NCI-H1092 treated with DMSO at 0.1 percent for 48 hours (cell line): ENCODE measurements around the gene TPSAB1.
"Not testable (repeated sequence)": the region's sequence is repeated elsewhere in the genome, so short reads cannot be mapped to it uniquely, and the experiment has no call there.

Experiments
- DNase-seq: peaks from one replicate; lab custom pipeline; 2025; lab: John Stamatoyannopoulos, UW

The TPSAB1 gene

DNA sequence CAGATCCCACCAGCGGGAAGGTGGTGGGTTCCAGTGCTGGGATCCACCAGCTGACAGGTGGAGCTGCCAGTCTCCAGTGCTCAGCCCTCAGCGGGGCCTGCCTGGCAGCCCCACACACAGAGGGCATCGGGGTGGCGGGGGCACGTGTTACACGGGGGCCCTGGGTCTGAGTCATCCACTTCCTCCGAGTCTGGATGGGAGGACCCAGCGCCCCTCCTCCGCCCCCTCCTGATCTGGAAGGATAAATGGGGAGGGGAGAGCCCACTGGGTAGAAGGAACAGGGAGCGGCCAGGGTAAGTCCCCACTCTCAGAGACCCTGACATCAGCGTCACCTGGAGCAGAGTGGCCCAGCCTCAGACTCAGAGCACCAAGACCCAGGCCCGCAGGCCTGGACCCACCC, at the start of gene TPSAB1:
Gene TPSAB1 (plus strand): TSS at position 270 of the 400 bp plus-strand sequence. CDS start 234 bp downstream, outside the sequence.
- not testable (repeated sequence) for DNase-seq

GRCh38 chr16:1190789-1191188, 49.7 kb upstream of the TPSAB1 start:
- DNase-seq, result not testable (repeated sequence)

GRCh38 chr16:1192384-1193073, 48.0 kb upstream of the TPSAB1 start:
- DNase-seq, result no peak

DNA sequence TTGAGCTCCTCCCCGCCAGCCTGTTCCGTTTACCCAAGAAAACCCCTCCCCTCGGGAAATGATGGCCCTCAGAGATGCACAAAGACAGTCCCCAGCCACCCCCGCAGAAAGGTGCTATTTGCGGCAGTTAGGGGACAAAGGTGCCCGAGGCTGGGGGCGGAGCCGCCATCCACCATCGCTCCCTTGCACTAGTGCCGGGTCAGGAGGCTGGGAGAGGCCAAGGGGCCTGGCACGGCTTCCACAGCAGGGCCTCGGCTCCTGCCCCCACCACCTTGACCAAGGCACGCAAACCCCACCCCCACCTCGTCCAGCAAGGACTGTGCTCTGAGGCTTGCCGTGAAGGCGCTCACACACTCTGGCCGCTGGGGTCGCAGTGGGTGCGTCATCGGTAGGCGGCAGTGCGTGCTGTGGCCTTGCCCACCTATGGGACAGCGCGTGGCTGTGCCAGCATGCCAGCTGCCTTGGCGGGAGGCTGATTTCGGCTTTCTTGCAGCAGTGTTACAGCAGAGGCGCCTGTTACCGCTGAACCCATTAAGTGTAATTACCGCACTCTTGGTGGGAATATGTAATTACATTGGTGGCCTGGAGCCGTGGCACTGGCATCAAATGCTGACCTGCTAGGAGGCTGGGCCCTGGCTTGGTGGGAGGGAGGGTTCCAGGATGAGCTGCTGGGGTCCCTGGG, 47.2 kb upstream of the TPSAB1 start:
- DNase-seq, result peak; percentile 33

- DNase-seq, result no peak
Observed at GRCh38 chr16:1193825-1194581, 46.5 kb upstream of the TPSAB1 start.

DNA sequence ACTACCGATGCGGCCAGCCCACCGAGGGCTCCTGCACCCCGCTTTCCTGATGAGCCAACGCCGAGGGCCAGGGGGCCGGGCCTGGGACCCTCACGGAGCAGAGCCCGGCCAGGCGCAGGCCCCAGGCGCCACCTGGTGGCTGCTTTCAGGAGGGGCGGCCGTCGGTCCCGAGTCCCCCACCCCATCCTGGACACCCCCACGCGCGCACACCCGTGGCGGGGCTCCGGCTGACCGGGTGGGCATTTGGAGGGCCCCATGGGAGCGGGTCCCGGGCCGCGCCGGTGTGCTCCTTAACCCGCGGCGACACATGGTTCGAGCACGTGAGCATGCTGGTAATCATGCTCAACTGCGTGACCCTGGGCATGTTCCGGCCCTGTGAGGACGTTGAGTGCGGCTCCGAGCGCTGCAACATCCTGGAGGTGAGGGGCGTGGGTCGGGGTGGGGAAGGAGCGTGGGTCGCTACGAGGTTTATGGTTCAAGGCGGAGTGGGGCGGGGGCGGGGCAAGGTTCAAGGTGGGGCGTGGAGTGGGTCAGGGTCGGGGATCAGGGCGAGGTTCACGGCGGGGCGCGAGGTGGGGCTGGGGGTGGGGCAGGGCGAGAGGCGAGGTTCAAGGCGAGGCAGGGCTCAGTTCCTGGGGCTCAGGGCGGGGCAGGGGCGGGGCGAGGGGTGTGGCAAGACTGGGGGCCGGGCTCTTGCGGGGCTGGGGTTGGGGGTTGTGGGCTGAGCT, 45.7 kb upstream of the TPSAB1 start:
- DNase-seq, result peak; percentile 5

DNA sequence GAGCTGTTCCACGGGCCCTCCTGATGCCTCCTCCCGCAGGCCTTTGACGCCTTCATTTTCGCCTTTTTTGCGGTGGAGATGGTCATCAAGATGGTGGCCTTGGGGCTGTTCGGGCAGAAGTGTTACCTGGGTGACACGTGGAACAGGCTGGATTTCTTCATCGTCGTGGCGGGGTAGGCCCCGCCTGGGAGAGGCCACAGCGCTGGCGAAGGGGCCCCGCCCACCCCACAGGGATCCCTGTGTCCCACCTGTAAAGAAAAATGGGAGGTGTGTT, 45.2 kb upstream of the TPSAB1 start:
- no peak for DNase-seq

GRCh38 chr16:1196494-1196893, 44.0 kb upstream of the TPSAB1 start:
- no peak for DNase-seq

DNA sequence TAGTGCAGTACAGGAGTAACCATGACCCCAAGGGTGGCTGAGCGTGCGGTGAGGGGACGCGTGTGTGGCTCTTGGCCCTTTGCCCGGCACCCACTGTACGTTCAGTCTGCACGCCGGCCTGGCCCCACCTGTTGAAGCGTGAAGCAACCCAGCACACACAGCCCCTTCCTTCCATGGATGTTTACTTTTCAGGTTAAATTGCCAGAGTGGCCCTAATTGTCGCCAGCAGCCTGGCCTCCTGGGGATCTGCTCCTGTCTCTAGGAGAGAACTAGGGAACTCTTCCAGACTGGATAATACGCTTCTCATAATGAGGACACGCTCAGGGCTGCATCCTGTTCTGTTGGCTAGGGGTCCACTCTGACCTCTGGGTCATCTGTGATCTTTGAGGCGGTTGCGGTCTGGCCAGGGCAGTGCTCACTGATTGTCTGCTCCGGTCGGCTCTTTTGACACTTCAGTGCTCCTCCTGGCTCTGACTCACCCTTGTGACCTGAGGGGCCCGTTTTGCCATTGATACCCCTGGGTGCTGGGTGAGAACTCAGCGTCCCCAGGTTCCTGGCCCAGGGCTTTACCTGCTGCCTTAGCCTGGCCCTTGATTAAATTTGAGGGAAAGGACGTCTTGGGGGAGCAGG, 43.2 kb upstream of the TPSAB1 start:
- DNase-seq, result peak; percentile 74

- no peak for DNase-seq
Observed at GRCh38 chr16:1198194-1198593, 42.3 kb upstream of the TPSAB1 start.

DNA sequence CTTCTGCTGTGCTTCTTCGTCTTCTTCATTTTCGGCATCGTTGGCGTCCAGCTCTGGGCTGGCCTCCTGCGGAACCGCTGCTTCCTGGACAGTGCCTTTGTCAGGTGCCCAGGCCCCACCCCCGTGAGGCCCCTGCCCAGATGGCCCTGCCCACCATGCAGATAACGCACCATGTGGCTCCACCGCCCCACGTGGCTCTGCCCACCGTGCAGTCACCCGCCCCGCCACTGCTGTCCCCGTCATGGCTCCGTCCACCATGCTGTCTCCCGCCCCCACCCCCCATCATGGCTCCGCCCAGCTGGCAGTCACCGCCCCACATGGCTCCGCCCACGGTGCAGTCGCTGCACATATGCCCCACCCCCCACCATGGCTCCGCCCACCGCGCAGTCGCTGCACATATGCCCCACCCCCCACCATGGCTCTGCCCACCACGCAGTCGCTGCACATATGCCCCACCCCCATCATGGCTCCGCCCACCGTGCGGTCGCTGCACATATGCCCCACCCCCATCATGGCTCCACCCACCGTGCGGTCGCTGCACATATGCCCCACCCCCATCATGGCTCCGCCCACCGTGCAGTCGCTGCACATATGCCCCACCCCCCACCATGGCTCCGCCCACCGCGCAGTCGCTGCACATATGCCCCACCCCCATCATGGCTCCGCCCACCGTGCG, 41.7 kb upstream of the TPSAB1 start:
- DNase-seq, result not testable (repeated sequence)

- no peak for DNase-seq
Observed at GRCh38 chr16:1199347-1200013, 41.0 kb upstream of the TPSAB1 start.

DNA sequence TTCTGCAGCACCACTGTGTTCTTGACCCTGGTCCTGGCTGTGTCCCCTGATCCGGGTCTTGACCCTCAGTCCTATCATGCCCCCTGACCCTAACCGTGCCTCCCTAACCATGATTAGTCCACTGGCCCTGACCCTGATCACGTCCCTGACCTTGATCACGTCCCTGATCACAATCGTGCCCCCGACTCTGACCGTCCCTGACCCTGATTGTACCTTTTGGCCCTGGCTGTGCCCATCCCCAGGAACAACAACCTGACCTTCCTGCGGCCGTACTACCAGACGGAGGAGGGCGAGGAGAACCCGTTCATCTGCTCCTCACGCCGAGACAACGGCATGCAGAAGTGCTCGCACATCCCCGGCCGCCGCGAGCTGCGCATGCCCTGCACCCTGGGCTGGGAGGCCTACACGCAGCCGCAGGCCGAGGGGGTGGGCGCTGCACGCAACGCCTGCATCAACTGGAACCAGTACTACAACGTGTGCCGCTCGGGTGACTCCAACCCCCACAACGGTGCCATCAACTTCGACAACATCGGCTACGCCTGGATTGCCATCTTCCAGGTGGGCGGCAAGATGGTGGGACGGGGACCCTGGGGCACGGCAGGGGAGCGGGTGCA, 40.4 kb upstream of the TPSAB1 start:
- DNase-seq, result no peak

GRCh38 chr16:1201444-1201843, 39.1 kb upstream of the TPSAB1 start:
- DNase-seq, result no peak

DNA sequence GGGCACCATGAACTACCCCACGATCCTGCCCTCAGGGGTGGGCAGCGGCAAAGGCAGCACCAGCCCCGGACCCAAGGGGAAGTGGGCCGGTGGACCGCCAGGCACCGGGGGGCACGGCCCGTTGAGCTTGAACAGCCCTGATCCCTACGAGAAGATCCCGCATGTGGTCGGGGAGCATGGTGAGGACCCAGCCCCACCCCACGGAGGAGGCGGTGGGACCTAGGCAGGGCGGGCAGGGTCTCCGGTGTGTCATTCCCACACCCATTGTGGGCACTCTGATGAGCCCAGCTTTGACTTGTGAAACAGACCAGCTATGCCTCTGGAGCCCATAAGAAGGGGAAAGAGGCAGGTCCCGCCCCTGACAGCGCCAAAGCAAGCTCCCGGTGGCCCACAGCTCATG, 38.2 kb upstream of the TPSAB1 start:
- no peak for DNase-seq

- no peak for DNase-seq
Observed at GRCh38 chr16:1204933-1205332, 35.6 kb upstream of the TPSAB1 start.

GRCh38 chr16:1206326-1206725, 34.2 kb upstream of the TPSAB1 start:
- DNase-seq, result no peak

GRCh38 chr16:1206786-1207185, 33.7 kb upstream of the TPSAB1 start:
- no peak for DNase-seq

DNA sequence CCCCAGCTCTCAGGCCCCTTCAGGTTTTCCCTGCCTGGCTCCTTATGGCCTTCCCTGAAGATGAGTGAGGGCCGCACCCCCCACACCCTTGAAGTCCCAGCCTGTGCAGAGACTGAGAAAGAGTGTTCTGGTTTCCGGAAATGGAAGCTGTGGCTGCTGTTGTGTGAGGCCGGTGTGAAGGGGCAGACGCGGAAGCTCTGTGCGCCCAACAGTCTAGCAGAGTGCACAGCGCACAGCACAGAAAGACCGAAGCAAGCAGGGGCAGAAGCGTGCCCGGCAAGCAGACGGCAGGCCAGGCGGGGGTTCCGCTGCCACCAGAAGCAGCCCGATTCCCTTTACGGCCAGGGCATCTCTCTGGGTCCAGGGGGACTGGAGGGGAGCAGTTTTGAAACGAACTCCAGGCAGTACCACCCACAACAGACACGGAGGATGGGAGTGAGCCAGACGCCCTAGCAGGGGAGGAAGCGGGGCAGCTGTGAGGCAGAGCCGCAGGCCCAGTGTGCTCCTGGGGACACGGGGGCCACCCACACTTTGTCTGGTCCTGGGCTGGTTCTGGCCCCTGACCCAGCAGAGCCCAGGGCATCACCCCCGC, 32.2 kb upstream of the TPSAB1 start:
- no peak for DNase-seq

- DNase-seq, result no peak
Observed at GRCh38 chr16:1209081-1209480, 31.4 kb upstream of the TPSAB1 start.
